Kidney (tissue), 14 donors: ENCODE results near the gene LIN7B. TPM values are rescaled to one million over a fixed set of nuclear protein-coding genes. Genes with fewer than 3 reads are reported as not detected.

Experiments
- DNase-seq, 5 donors: peaks; one replicate each; pipeline ENCODE4 v3.0.0-alpha.2; 2013 to 2020
- FAIRE-seq: peaks from 2 replicates; lab custom pipeline; 2012; peaks lifted over from hg19 to GRCh38; lab: Jason Lieb, UNC
- H3K27ac ChIP-seq, 2 donors: one replicate each; pipeline ENCODE4 v1.7.0; 2013; ENCODE audit warnings: low read depth in 2 of 2, low read length in 2 of 2, inconsistent platforms in 1 of 2
- H3K27me3 ChIP-seq: one replicate; pipeline ENCODE4 v1.7.1; 2013; ENCODE audit warnings: low read length, inconsistent platforms; ENCODE audit not compliant: control insufficient read depth, insufficient read depth
- H3K36me3 ChIP-seq, 3 donors: one replicate each; pipeline versions ENCODE4 v1.7.0 to v1.7.1; 2013; ENCODE audit warnings: low read length in 3 of 3, control low read depth in 1 of 3, inconsistent platforms in 1 of 3; ENCODE audit not compliant: insufficient read depth in 3 of 3, control insufficient read depth in 2 of 3
- H3K4me1 ChIP-seq, 3 donors: one replicate each; pipeline versions ENCODE4 v1.7.0 to v1.7.1; 2013; ENCODE audit warnings: low read length in 3 of 3, inconsistent platforms in 1 of 3, low read depth in 1 of 3; ENCODE audit not compliant: control insufficient read depth in 2 of 3, insufficient read depth in 2 of 3
- H3K4me3 ChIP-seq, 3 donors: one replicate each; pipeline versions ENCODE4 v1.7.0 to v1.8.1; 2013; ENCODE audit warnings: low read length in 3 of 3, control low read depth in 1 of 3, inconsistent platforms in 1 of 3
- H3K9ac ChIP-seq, 3 donors: one replicate each; pipeline versions ENCODE4 v1.7.0 to v1.7.1; 2013; ENCODE audit warnings: low read length in 3 of 3, control low read depth in 1 of 3, inconsistent platforms in 1 of 3
- H3K9me3 ChIP-seq, 3 donors: one replicate each; pipeline versions ENCODE4 v1.7.0 to v1.7.1; 2013; ENCODE audit warnings: low read length in 3 of 3, control low read depth in 1 of 3, inconsistent platforms in 1 of 3; ENCODE audit not compliant: control insufficient read depth in 2 of 3, insufficient read depth in 1 of 3
- intact Hi-C: fragments of 100-400 bp; cut with DNase I; formaldehyde crosslinking; loops from one replicate; pipeline ENCODE4 v1.11.1; 2022
- polyA plus RNA-seq: library from polyadenylated mRNA; stranded (reverse); fragments of 350-450 nt; fragmentation: Illumina TruSeq; extraction: RNeasy Lipid Tissue Mini Kit (QIAGEN cat#74804); gene quantifications from one replicate; pipeline ENCODE4 v1.2.3, GENCODE V29; 2014; ENCODE audit warnings: low read depth, low replicate concordance; ENCODE audit not compliant: insufficient read depth
- total RNA-seq: library from RNA; stranded (reverse); fragmentation: NEBNext Ultra II Directional; extraction: Animal tissue kit (Norgen Biotek cat#: 25700); gene quantifications from one replicate; pipeline ENCODE4 v1.2.1, GENCODE V29; 2021
- TF ChIP-seq, protein P1 (sequence below): IDR thresholded peaks from 3 replicates; pipeline ENCODE4 v1.5.1; 2012; ENCODE audit warnings: mild to moderate bottlenecking, moderate library complexity, borderline replicate concordance; ENCODE audit not compliant: insufficient read depth; ENCODE audit errors: extremely low read depth
- donor health status: control.
- donor health status: control.
- donor health status: control.
- donor health status: control.
- donor health status: control.
- donor health status: DM: yes; HTN: yes; CAD: no.
- donor health status: Normal renal cell carcinoma (clear cell type).

Gene LIN7B
- total and polyA plus RNA-seq, 2 donors from 2014 or later = 4.7 to 9.7 TPM

GRCh38 chr19:49106648-49107135, 7.5 kb upstream of the LIN7B start:
- peak in 2 of 5 donors; percentile 62 for DNase-seq

GRCh38 chr19:49107625-49108459, 6.3 kb upstream of the LIN7B start:
- Histone ChIP-seq H3K9ac (no peak overlapping the region), H3K4me1 (no peaks in the 10 kb centered on the region), H3K9me3 (no peaks in the 10 kb centered on the region), H3K4me3 (no peak overlapping the region), H3K27ac (no peak overlapping the region), H3K27me3 (no peaks in the 10 kb centered on the region), H3K36me3 (peaks cover 2 to 33% (median 24%) of the 10 kb centered on the region in 3 donors)
- DNase-seq = peak in 1 of 5 donors; percentile 71
- TF ChIP-seq, protein P1, sequence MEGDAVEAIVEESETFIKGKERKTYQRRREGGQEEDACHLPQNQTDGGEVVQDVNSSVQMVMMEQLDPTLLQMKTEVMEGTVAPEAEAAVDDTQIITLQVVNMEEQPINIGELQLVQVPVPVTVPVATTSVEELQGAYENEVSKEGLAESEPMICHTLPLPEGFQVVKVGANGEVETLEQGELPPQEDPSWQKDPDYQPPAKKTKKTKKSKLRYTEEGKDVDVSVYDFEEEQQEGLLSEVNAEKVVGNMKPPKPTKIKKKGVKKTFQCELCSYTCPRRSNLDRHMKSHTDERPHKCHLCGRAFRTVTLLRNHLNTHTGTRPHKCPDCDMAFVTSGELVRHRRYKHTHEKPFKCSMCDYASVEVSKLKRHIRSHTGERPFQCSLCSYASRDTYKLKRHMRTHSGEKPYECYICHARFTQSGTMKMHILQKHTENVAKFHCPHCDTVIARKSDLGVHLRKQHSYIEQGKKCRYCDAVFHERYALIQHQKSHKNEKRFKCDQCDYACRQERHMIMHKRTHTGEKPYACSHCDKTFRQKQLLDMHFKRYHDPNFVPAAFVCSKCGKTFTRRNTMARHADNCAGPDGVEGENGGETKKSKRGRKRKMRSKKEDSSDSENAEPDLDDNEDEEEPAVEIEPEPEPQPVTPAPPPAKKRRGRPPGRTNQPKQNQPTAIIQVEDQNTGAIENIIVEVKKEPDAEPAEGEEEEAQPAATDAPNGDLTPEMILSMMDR = no peak
- no peak for FAIRE-seq
- intact Hi-C loops = loop anchor here (10.0 kb wide), 1 partner anchor 107 kb away; no protein-coding TSS in a partner anchor

More at GRCh38 chr19:49106648-49107135, 7.5 kb upstream of the LIN7B start:
- H3K27ac ChIP-seq = no peak overlapping the region
- no peak for FAIRE-seq
- no peak overlapping the region for H3K4me3 ChIP-seq
- no peaks in the 10 kb centered on the region for H3K9me3 ChIP-seq
- H3K9ac ChIP-seq = no peak overlapping the region
- H3K36me3 ChIP-seq = peaks cover 2 to 41% (median 24%) of the 10 kb centered on the region in 3 donors
- no peaks in the 10 kb centered on the region for H3K4me1 ChIP-seq
- intact Hi-C loops = loop anchor here (10.0 kb wide), 1 partner anchor 108 kb away; no protein-coding TSS in a partner anchor
- H3K27me3 ChIP-seq = no peaks in the 10 kb centered on the region
- TF ChIP-seq, protein P1 = peak; percentile 71

DNA sequence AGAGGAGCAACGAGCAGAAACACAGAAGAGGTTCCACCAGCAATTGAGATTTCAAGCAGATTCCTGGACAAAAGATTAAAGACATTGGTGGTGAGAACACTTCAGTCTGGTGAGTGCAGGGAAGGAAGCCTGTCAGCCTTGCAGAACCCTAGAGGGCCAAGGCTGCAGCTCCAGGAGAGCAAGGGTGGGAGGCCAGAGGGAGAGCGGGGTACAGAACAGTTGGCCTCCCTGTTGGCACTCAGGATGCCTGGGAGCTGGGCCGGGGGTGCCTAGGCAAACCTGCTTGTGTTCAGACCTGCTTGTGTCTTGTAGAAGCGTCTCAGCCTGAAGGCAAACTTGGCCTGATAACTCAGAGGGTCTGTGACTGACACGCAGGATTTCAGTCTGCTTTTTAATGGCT, 5.1 kb upstream of the LIN7B start:
- DNase-seq = no peak
- H3K36me3 ChIP-seq = peaks cover 2 to 29% (median 22%) of the 10 kb centered on the region in 3 donors
- TF ChIP-seq, protein P1 = no peak

More for the DNA sequence above, 5.1 kb upstream of the LIN7B start:
- Histone ChIP-seq H3K4me1 (peaks cover 0 to 5% (median 3%) of the 10 kb centered on the region in 3 donors), H3K27ac (no peak overlapping the region), H3K4me3 (no peak overlapping the region), H3K27me3 (no peaks in the 10 kb centered on the region), H3K9me3 (no peaks in the 10 kb centered on the region), H3K9ac (no peak overlapping the region)
- intact Hi-C loops = loop anchor here (10.0 kb wide), 1 partner anchor 106 kb away; no protein-coding TSS in a partner anchor
- FAIRE-seq = no peak
